Measurements from ENCODE around the gene MED6. TPM values are rescaled to one million over a fixed set of nuclear protein-coding genes. Genes with fewer than 3 reads are reported as not detected.

The MED6 gene
- polyA plus RNA-seq, 2 donors, result 10.3 to 21.3 TPM

DNA sequence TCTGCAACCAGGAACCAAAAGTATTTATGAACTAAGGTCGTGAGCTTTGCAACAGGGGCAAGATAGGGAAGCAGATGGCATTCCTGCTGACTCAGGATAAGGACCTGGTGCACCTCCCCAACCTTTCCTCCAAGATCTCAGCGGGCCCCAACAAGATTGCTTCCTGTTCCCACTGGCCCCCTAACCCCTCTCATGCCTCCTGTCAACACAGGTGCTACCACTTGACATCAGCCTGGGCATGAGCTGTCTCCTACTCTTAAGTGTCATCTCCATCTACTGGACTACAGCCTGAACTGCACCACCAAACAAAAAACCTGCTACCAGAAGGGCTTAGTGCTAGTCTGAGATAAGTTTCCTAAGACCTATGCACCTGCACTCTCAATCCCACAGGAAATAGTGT lies 32.7 kb downstream of the MED6 start:
- H3K27ac ChIP-seq (ENCODE audit: low read depth in 2 of 2, low read length in 1 of 2), result no peak overlapping the region
- H3K36me3 ChIP-seq (ENCODE audit: control insufficient read depth in 2 of 2, insufficient read depth in 2 of 2, low read length in 1 of 2), result peaks cover 4 to 5% of the 10 kb centered on the region in 2 donors
- H3K4me1 ChIP-seq (ENCODE audit: control insufficient read depth in 2 of 2, insufficient read depth in 2 of 2, low read length in 1 of 2), result no peaks in the 10 kb centered on the region
- H3K9me3 ChIP-seq (ENCODE audit: control insufficient read depth in 2 of 2, insufficient read depth in 1 of 2, low read depth in 1 of 2, low read length in 1 of 2), result no peaks in the 10 kb centered on the region
- no peaks in the 10 kb centered on the region for H3K27me3 ChIP-seq (ENCODE audit: control insufficient read depth in 1 of 2, insufficient read depth in 2 of 2, low read length in 2 of 2)
- no peak overlapping the region for H3K4me3 ChIP-seq (ENCODE audit: low read depth in 1 of 2, low read length in 2 of 2)
- 43 to 52% methylated on average over 2 of the region's 2 CpGs for WGBS, 2 donors

DNA sequence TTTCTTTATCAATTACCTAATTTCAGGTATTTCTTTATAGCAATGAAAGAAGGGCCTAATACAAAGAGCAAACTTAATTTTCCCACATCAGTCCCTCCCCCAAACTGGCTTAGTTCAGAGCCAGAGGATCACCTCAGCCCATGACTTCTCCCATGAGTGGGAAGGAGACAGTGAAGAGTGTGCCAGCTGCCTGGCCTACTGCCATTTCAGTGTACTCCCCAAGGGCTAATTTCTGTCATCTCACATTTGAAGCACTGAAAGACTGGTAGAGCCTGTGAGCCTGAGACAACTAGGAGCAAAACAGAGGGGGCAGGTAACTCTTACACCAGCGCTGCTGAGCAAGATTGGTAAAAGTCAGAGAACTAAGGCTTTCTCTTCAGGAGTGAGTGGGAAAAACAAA lies 36.6 kb downstream of the MED6 start:
- 64 to 79% methylated on average over 1 of the region's 1 CpG for WGBS, 2 donors
- peaks cover 5 to 12% of the 10 kb centered on the region in 2 donors for H3K36me3 ChIP-seq (ENCODE audit: control insufficient read depth in 2 of 2, insufficient read depth in 2 of 2, low read length in 1 of 2)

DNA sequence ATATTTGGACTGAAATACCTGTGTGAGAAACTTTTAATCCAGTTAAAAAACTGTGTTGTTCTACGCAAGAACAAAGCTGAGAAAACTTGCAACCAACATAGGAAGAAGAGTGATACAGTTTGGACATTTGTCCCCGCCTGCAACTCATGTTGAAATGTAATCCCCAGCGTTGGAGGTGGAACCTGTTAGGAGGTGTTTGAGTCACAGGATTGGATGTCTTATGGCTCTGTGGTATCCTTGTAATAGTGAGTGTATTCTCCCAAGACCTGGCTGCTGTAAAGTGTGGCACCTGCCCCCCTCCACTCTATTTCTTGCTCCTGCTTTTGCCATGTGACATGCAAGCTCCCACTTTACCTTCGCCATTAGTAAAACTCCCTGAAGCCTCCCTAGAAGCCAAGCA lies 37.0 kb downstream of the MED6 start:
- WGBS, 2 donors, result 91 to 92% methylated on average over 4 of the region's 4 CpGs
- no peaks in the 10 kb centered on the region for H3K4me1 ChIP-seq (ENCODE audit: control insufficient read depth in 2 of 2, insufficient read depth in 2 of 2, low read length in 1 of 2)
- H3K4me3 ChIP-seq (ENCODE audit: low read depth in 1 of 2, low read length in 2 of 2), result no peak overlapping the region
- H3K27ac ChIP-seq (ENCODE audit: low read depth in 2 of 2, low read length in 1 of 2), result no peak overlapping the region
- peaks cover 0 to 2% of the 10 kb centered on the region in 2 donors for H3K9me3 ChIP-seq (ENCODE audit: control insufficient read depth in 2 of 2, insufficient read depth in 1 of 2, low read depth in 1 of 2, low read length in 1 of 2)
- peaks cover 5 to 12% of the 10 kb centered on the region in 2 donors for H3K36me3 ChIP-seq (ENCODE audit: control insufficient read depth in 2 of 2, insufficient read depth in 2 of 2, low read length in 1 of 2)
- no peaks in the 10 kb centered on the region for H3K27me3 ChIP-seq (ENCODE audit: control insufficient read depth in 1 of 2, insufficient read depth in 2 of 2, low read length in 2 of 2)

More for the DNA sequence above, 36.6 kb downstream of the MED6 start:
- Histone ChIP-seq H3K27me3 (ENCODE audit: control insufficient read depth in 1 of 2, insufficient read depth in 2 of 2, low read length in 2 of 2) (no peaks in the 10 kb centered on the region), H3K4me3 (ENCODE audit: low read depth in 1 of 2, low read length in 2 of 2) (no peak overlapping the region), H3K4me1 (ENCODE audit: control insufficient read depth in 2 of 2, insufficient read depth in 2 of 2, low read length in 1 of 2) (no peaks in the 10 kb centered on the region), H3K27ac (ENCODE audit: low read depth in 2 of 2, low read length in 1 of 2) (no peak overlapping the region), H3K9me3 (ENCODE audit: control insufficient read depth in 2 of 2, insufficient read depth in 1 of 2, low read depth in 1 of 2, low read length in 1 of 2) (peaks cover 0 to 2% of the 10 kb centered on the region in 2 donors)

DNA sequence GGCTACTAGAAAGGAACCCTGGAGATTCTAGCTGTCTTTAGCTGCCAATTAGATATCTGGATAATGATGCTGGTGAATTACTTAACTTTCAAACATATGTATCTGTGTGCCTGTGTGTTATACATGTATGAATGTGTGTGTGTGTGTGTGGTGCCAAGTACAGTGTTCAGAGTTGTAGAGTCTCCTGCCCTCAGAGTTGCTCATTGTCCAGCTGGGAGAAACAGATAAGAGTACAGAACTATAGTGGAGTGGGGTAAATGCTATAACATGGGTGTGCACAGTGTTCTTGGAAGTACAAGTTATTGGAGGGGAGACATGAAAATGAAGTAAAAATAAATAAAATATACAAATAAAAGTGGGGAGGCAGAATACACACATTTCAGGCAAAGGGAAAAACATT lies 42.1 kb downstream of the MED6 start:
- Histone ChIP-seq H3K36me3 (ENCODE audit: control insufficient read depth in 2 of 2, insufficient read depth in 2 of 2, low read length in 1 of 2) (peaks cover 0 to 7% of the 10 kb centered on the region in 2 donors), H3K4me3 (ENCODE audit: low read depth in 1 of 2, low read length in 2 of 2) (no peak overlapping the region), H3K27ac (ENCODE audit: low read depth in 2 of 2, low read length in 1 of 2) (no peak overlapping the region), H3K4me1 (ENCODE audit: control insufficient read depth in 2 of 2, insufficient read depth in 2 of 2, low read length in 1 of 2) (no peaks in the 10 kb centered on the region), H3K9me3 (ENCODE audit: control insufficient read depth in 2 of 2, insufficient read depth in 1 of 2, low read depth in 1 of 2, low read length in 1 of 2) (peaks cover 0 to 2% of the 10 kb centered on the region in 2 donors), H3K27me3 (ENCODE audit: control insufficient read depth in 1 of 2, insufficient read depth in 2 of 2, low read length in 2 of 2) (no peaks in the 10 kb centered on the region)

DNA sequence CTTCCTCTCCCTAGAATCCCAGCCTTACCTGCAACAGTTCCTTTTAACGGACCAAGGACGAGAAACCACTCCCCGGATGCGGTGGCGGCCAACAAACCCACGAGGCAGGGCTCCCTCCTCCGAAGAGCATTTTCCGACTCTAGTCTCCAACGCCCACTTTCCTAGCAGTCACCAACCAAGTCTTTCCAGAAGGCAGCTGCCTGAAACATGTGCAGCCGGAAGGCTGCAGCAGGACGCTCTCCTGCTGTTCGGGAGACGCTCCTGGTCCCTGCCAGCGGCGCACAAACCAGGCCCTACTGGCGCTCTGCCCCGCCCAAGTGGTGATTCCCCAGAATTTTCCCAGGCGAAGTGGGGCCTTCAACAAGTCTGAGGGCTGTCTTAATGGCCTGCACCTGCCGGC lies 44.6 kb downstream of the MED6 start:
- no peaks in the 10 kb centered on the region for H3K27me3 ChIP-seq (ENCODE audit: control insufficient read depth in 1 of 2, insufficient read depth in 2 of 2, low read length in 2 of 2)
- 31 to 32% methylated on average over 19 of the region's 19 CpGs for WGBS, 2 donors
- peak overlapping the region in 1 of 2 donors; percentile 8 for H3K4me3 ChIP-seq (ENCODE audit: low read depth in 1 of 2, low read length in 2 of 2)
- H3K27ac ChIP-seq (ENCODE audit: low read depth in 2 of 2, low read length in 1 of 2), result no peak overlapping the region
- no peaks in the 10 kb centered on the region for H3K4me1 ChIP-seq (ENCODE audit: control insufficient read depth in 2 of 2, insufficient read depth in 2 of 2, low read length in 1 of 2)
- H3K9me3 ChIP-seq (ENCODE audit: control insufficient read depth in 2 of 2, insufficient read depth in 1 of 2, low read depth in 1 of 2, low read length in 1 of 2), result no peaks in the 10 kb centered on the region
- no peaks in the 10 kb centered on the region for H3K36me3 ChIP-seq (ENCODE audit: control insufficient read depth in 2 of 2, insufficient read depth in 2 of 2, low read length in 1 of 2)

DNA sequence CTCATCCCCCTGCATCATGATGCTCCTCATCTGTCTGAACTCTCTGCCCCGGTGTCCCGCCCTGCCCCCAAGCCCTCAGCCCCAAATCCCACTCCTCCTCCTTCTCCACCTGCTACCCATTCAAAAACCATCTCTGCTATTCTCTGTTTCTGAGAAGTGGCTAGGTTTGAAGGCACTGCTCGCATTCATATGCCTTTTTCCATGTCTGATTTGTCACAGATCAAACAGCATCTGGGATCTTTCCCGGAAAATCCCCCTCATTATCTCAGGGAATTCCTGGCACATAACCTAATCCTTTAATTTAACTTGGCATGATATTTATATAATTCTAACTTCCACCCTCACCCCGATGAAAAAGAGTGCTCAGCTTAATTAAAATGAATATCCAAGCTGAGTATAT lies 62.4 kb downstream of the MED6 start:
- no peaks in the 10 kb centered on the region for H3K9me3 ChIP-seq (ENCODE audit: control insufficient read depth in 2 of 2, insufficient read depth in 1 of 2, low read depth in 1 of 2, low read length in 1 of 2)
- H3K36me3 ChIP-seq (ENCODE audit: control insufficient read depth in 2 of 2, insufficient read depth in 2 of 2, low read length in 1 of 2), result no peaks in the 10 kb centered on the region
- H3K27me3 ChIP-seq (ENCODE audit: control insufficient read depth in 1 of 2, insufficient read depth in 2 of 2, low read length in 2 of 2), result no peaks in the 10 kb centered on the region
- no peak overlapping the region for H3K4me3 ChIP-seq (ENCODE audit: low read depth in 1 of 2, low read length in 2 of 2)
- WGBS, 2 donors, result 53 to 70% methylated on average over 5 of the region's 5 CpGs
- no peaks in the 10 kb centered on the region for H3K4me1 ChIP-seq (ENCODE audit: control insufficient read depth in 2 of 2, insufficient read depth in 2 of 2, low read length in 1 of 2)
- no peak overlapping the region for H3K27ac ChIP-seq (ENCODE audit: low read depth in 2 of 2, low read length in 1 of 2)

DNA sequence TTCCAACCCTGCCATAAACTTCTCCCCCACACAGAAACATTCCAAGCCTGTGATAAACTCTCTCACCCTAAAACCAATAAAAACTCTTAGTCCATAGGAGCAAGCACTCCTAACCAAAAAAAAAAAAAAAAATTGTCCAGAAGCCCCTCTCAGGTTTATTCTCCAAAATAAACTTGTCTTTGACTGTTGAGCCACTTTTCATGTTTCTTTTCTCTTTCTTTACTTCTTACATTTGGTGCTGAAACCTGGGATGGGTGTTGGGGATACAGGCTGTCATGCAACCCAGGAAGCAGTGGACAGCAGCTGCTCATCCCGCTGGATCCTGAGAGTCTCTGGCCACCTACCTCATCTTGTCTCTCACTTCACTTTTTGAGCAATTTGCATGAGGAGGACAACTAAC lies 63.6 kb downstream of the MED6 start:
- no peaks in the 10 kb centered on the region for H3K36me3 ChIP-seq (ENCODE audit: control insufficient read depth in 2 of 2, insufficient read depth in 2 of 2, low read length in 1 of 2)
- no peaks in the 10 kb centered on the region for H3K4me1 ChIP-seq (ENCODE audit: control insufficient read depth in 2 of 2, insufficient read depth in 2 of 2, low read length in 1 of 2)
- H3K4me3 ChIP-seq (ENCODE audit: low read depth in 1 of 2, low read length in 2 of 2), result no peak overlapping the region
- no peaks in the 10 kb centered on the region for H3K9me3 ChIP-seq (ENCODE audit: control insufficient read depth in 2 of 2, insufficient read depth in 1 of 2, low read depth in 1 of 2, low read length in 1 of 2)
- H3K27me3 ChIP-seq (ENCODE audit: control insufficient read depth in 1 of 2, insufficient read depth in 2 of 2, low read length in 2 of 2), result no peaks in the 10 kb centered on the region
- no peak overlapping the region for H3K27ac ChIP-seq (ENCODE audit: low read depth in 2 of 2, low read length in 1 of 2)
- 46 to 98% methylated on average over 1 of the region's 1 CpG for WGBS, 2 donors

DNA sequence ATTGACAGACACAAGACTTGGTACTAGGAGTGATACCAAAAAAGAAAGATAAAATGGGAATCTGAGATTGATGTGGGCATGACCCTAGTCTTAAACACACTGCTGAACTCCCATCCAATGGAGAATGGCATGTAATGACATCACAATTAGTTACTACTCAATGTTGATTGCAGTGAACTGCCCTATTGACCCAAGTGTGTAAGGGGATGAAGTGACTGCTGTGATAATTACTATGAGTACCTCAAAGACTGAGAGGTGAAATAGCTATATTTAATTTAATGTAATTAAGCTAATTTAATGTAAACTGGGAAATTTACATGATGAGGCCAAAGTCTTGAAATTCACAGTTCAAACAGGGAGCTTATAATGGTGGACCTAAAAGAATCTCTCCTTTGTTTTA lies 65.6 kb downstream of the MED6 start, which contains the start of gene ADAM20:
Gene ADAM20 (minus strand): TSS at position 101 of the 400 bp plus-strand sequence. CDS start 10,247 bp downstream, outside the sequence.
- Histone ChIP-seq H3K27ac (ENCODE audit: low read depth in 2 of 2, low read length in 1 of 2) (no peak within 1 kb of the TSS), H3K36me3 (ENCODE audit: control insufficient read depth in 2 of 2, insufficient read depth in 2 of 2, low read length in 1 of 2) (no peaks in the 10 kb centered on the region), H3K4me1 (ENCODE audit: control insufficient read depth in 2 of 2, insufficient read depth in 2 of 2, low read length in 1 of 2) (no peaks in the 10 kb centered on the region), H3K4me3 (ENCODE audit: low read depth in 1 of 2, low read length in 2 of 2) (no peak within 1 kb of the TSS), H3K9me3 (ENCODE audit: control insufficient read depth in 2 of 2, insufficient read depth in 1 of 2, low read depth in 1 of 2, low read length in 1 of 2) (no peaks in the 10 kb centered on the region), H3K27me3 (ENCODE audit: control insufficient read depth in 1 of 2, insufficient read depth in 2 of 2, low read length in 2 of 2) (no peaks in the 10 kb centered on the region)

Other genes with a start within 250 kb of the MED6 start
- gene COX16, start 241.0 kb downstream of the MED6 start, polyA plus RNA-seq, result 10 to 100 TPM; 33.5 to 34.5 TPM
- 1 to 10 TPM; 6.3 to 6.8 TPM for gene SYNJ2BP, start 183.6 kb downstream of the MED6 start, polyA plus RNA-seq
- under 1 TPM in 1 of 2 donors, not detected in 1; 0.01 TPM for gene ADAM21, start 148.5 kb downstream of the MED6 start, polyA plus RNA-seq
- under 1 TPM; 0.06 to 0.28 TPM for gene ADAM20, start 65.7 kb downstream of the MED6 start, polyA plus RNA-seq
- gene TTC9, start 41.3 kb upstream of the MED6 start, polyA plus RNA-seq, result 10 to 100 TPM; 43.3 to 67.9 TPM
- gene MAP3K9, start 208.9 kb upstream of the MED6 start, polyA plus RNA-seq, result 10 to 100 TPM in 1 of 2 donors, 1 to 10 TPM in 1; 4.2 to 11.6 TPM

All from esophagus (tissue), 2 donors.